Testis (tissue), 3 donors: ENCODE results near the gene PLEK2. TPM values are rescaled to one million over a fixed set of nuclear protein-coding genes. Genes with fewer than 3 reads are reported as not detected.
A peak's percentile ranks its signal among the peaks of the same experiment; 100 is the strongest.

Experiments used
- DNase-seq: peaks from one replicate; pipeline ENCODE4 v3.0.0-alpha.2; 2019
- H3K27ac ChIP-seq, 2 donors: fragments of 200-600 bp; sonication (generic); one replicate each; pipeline ENCODE4 v1.5.1; 2019
- H3K27me3 ChIP-seq: fragments of 200-600 bp; sonication (generic); one replicate; pipeline ENCODE4 v1.5.1; 2019
- H3K36me3 ChIP-seq: fragments of 200-600 bp; sonication (generic); one replicate; pipeline ENCODE4 v1.5.1; 2017; ENCODE audit warnings: low read depth; ENCODE audit errors: missing control alignments
- H3K4me1 ChIP-seq: fragments of 200-600 bp; sonication (generic); one replicate; pipeline ENCODE4 v1.5.1; 2019
- H3K4me3 ChIP-seq, 2 donors: fragments of 200-600 bp; sonication (generic); one replicate each; pipeline ENCODE4 v1.5.1; 2017 to 2019
- H3K9me3 ChIP-seq: fragments of 200-600 bp; sonication (generic); one replicate; pipeline ENCODE4 v1.5.1; 2017
- CTCF ChIP-seq, 3 experiments: fragments of 450-650 bp in 2 of 3; fragments of 200-600 bp in 1 of 3; sonication (generic) in 1 of 3; IDR thresholded peaks; one replicate each; pipeline ENCODE4 v1.5.1; 2016 to 2019; ENCODE audit warnings: antibody characterized with exemption in 3 of 3, mild to moderate bottlenecking in 2 of 3, moderate library complexity in 1 of 3
- POLR2A ChIP-seq: fragments of 450-650 bp; IDR thresholded peaks from one replicate; pipeline ENCODE4 v1.6.1; 2017; ENCODE audit warnings: antibody characterized with exemption, mild to moderate bottlenecking, moderate library complexity
- WGBS, 2 donors: methylation state at CpG; one replicate each; pipeline ENCODE4 v1.1.5; 2018; 5-methylcytosine and 5-hydroxymethylcytosine counted together
- intact Hi-C: fragments of 100-400 bp; cut with DNase I; formaldehyde crosslinking; loops from one replicate; pipeline ENCODE4 v1.15.1; 2023; ENCODE audit warnings: low total_unique reads
- polyA plus RNA-seq: library from polyadenylated mRNA; stranded (reverse); fragments of 350-450 nt; fragmentation: Illumina TruSeq; extraction: RNeasy Lipid Tissue Mini Kit (QIAGEN cat#74804); gene quantifications from one replicate; pipeline ENCODE4 v1.2.3, GENCODE V29; 2014; ENCODE audit warnings: low read depth, low replicate concordance; ENCODE audit not compliant: insufficient read depth
- total RNA-seq, 2 donors: library from RNA; depleted of rRNA; stranded (reverse); fragments of >200 nt; gene quantifications; one replicate each; pipeline ENCODE4 v1.2.3, GENCODE V29; 2016

PLEK2 gene
- total and polyA plus RNA-seq, 3 donors from 2014 or later = 4.2 to 7.1 (median 5.7) TPM

GRCh38 chr14:67426161-67426560 is 14.2 kb upstream of the PLEK2 start:
- no peak overlapping the region for H3K27ac ChIP-seq
- peak; percentile 62 for DNase-seq

GRCh38 chr14:67425608-67426007 is 13.6 kb upstream of the PLEK2 start:
- Histone ChIP-seq H3K27ac (no peak overlapping the region), H3K9me3 (no peaks in the 10 kb centered on the region), H3K27me3 (no peaks in the 10 kb centered on the region), H3K36me3 (no peaks in the 10 kb centered on the region), H3K4me1 (peaks cover 17% of the 10 kb centered on the region), H3K4me3 (no peak overlapping the region)
- TF ChIP-seq CTCF (IDR thresholded peaks at IDR 0.05) = no peak
- no peak for TF ChIP-seq POLR2A
- intact Hi-C loops = loop anchor here (5.0 kb wide), 1 partner anchor 142 kb away; no protein-coding TSS in a partner anchor
- DNase-seq = no peak
- WGBS, 2 donors = 88 to 90% methylated on average over 4 of the region's 4 CpGs

More at GRCh38 chr14:67426161-67426560, 14.2 kb upstream of the PLEK2 start:
- H3K4me1 ChIP-seq = peaks cover 17% of the 10 kb centered on the region
- no peak overlapping the region for H3K4me3 ChIP-seq
- no peaks in the 10 kb centered on the region for H3K9me3 ChIP-seq
- WGBS, 2 donors = 70 to 92% methylated on average over 8 of the region's 8 CpGs
- intact Hi-C loops = loop anchor here (5.0 kb wide), 1 partner anchor 141 kb away; no protein-coding TSS in a partner anchor
- TF ChIP-seq CTCF (IDR thresholded peaks at IDR 0.05) (no peak), POLR2A (no peak)
- H3K27me3 ChIP-seq = no peaks in the 10 kb centered on the region
- no peaks in the 10 kb centered on the region for H3K36me3 ChIP-seq

GRCh38 chr14:67424539-67424938 is 12.6 kb upstream of the PLEK2 start:
- H3K4me1 ChIP-seq = peaks cover 17% of the 10 kb centered on the region
- H3K9me3 ChIP-seq = no peaks in the 10 kb centered on the region
- no peak overlapping the region for H3K4me3 ChIP-seq
- DNase-seq = no peak
- intact Hi-C loops = no loop called here
- TF ChIP-seq POLR2A (no peak), CTCF (IDR thresholded peaks at IDR 0.05) (no peak)
- no peaks in the 10 kb centered on the region for H3K27me3 ChIP-seq
- no peak overlapping the region for H3K27ac ChIP-seq
- 69 to 80% methylated on average over 3 of the region's 3 CpGs for WGBS, 2 donors
- no peaks in the 10 kb centered on the region for H3K36me3 ChIP-seq

- TF ChIP-seq POLR2A (no peak), CTCF (IDR thresholded peaks at IDR 0.05) (no peak)
- Histone ChIP-seq H3K36me3 (no peaks in the 10 kb centered on the region), H3K9me3 (no peaks in the 10 kb centered on the region), H3K27ac (no peak overlapping the region), H3K4me3 (no peak overlapping the region), H3K27me3 (no peaks in the 10 kb centered on the region), H3K4me1 (peaks cover 14% of the 10 kb centered on the region)
- WGBS, 2 donors = 88 to 94% methylated on average over 2 of the region's 2 CpGs
- intact Hi-C loops = no loop called here
- no peak for DNase-seq
These were observed 11.5 kb upstream of the PLEK2 start for GRCh38 chr14:67423424-67423823.
